NCI-H526 (cell line): ENCODE results near the gene CDC42EP1.

ENCODE experiments used
- DNase-seq, 2 experiments: peaks; one replicate each; lab custom pipeline; 2025; lab: John Stamatoyannopoulos, UW

The CDC42EP1 gene

DNA sequence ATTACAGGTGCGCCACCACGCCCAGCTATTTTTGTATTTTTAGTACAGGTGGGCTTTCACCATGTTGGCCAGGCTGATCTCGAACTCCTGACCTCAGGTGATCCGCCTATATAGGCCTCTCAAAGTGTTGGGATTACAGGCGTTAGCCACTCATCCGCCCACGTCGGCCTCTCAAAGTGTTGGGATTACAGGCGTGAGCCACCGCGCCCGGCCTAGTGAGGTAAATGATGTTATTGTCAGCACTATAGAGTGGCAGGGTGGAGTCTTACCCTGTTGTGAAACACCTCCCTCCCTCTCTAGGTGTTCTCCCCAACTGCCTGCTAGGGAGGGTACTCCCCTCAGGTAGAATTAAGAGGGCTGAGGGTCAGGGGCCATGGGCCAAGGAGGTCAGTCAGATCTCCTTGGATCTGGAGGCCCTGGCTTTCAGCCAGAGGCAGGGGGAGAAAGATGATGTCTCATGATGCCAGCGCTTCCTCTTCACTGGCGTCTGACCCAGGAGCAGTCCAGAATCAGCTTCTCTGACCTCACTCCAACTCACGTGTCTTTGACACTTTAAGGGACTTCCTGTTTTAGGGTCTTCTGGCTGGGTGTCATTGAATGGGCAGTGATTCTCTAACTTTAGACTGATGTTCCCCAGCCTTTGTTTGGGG is 50.3 kb downstream of the CDC42EP1 start:
- DNase-seq: no peak

GRCh38 chr22:37611207-37611606 is 50.9 kb downstream of the CDC42EP1 start:
- DNase-seq: no peak

DNA sequence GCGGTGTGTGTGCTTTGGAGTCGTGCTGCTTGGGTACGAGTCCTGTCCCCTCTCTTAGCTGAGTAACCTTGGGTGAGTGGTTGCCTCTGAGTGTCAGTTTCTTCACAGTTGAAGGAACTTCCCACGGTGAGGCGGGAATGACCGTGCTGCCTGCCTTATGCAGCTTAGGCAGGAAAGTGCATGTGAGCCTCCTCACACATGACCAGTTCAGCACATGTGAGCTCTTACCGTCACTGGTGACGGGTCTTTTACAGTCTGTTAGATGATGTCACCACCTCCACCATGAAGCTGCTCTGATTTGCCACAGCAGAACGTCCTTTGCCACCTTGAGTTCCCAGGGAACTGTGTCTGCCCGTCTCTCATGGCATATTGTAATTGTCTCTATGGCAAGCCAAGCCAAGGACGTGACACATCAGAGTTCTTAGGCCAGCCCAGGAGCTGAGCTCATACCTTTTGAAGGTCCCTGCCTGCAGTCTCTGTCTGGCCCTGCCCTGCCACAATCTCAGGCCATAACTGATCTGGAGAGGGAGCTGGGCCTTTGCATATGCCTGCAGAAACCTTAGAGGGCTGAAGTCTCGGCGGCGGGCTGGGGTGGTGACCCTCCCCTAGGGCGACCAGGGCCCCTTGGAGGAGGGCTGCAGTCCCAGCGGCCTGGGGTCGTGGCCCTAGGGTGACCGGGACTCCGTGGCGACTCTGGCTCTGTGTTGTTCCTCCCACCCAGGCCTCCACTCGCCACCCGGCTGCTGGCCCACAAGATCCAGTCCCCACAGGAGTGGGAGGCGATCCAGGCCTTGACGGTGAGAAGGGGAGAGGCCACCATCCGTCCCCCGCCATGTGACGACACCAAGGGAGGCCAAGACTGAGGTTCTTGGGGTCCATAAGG is 56.2 kb downstream of the CDC42EP1 start:
- DNase-seq: no peak

DNA sequence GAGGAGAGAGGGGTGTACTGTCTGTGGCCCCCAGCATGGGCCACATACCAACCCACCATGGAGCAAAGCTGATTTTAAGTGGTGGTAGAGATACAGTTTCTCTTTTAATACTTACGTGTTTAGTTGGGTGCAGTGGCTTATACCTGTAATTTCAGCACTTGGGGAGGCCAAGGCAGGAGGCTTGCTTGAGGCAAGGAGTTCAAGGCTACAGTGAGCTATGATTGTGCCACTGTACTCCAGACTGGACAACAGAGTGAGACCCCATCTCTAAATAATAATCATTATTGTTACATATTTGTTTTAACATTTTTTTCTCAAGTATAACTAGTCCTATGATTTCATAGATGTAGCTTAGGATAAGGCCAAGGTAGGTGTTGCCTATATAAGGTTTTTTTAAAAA is 57.2 kb downstream of the CDC42EP1 start:
- no peak for DNase-seq

DNA sequence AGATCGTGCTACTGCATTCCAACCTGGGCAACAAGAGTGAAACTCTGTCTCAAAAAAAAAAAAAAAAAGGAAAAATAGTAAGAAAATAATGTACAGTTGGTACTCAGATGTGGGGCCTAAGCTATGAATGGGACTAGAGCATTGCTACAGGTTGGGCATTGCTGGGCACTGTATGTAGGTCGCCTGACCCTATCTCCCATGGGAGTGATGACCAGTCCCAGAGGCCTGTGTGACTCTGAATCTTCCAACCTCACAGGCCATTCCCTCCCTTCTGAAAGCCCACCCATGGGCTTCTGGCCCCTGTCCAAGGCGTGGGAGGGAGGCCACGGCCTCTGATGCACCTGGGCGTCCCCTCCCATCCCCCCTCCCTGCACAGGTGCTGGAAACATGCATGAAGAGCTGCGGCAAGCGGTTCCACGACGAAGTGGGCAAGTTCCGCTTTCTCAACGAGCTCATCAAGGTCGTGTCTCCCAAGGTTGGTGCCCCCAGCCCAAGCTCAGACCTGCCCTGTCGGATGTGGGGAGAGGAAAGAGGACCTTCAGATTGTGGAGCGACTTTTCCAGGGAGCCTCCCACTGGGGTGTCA is 57.9 kb downstream of the CDC42EP1 start:
- DNase-seq: no peak

- no peak for DNase-seq
Observed at GRCh38 chr22:37618674-37619073, 58.4 kb downstream of the CDC42EP1 start.
